ENCODE results near the gene RARB.

RARB gene

DNA sequence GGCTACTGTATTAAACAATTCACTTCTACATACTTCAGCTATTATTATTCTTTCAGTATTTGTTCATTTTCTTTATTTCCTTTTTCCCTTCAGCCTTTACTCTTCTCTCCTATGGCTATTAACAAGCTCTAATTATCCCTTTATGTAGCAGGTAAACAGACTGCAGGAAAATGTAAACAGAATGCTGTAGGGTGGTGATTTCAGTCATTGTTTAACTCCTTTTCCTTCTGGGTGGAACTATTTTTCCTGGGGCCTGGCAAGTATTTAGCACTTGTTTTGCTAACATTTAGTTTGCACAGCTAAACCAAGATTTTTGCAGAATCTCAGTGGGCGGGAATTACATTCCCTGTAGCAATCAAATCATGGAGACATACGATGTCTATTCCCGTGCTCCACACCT lies 14.4 kb downstream of the RARB start:
- ATAC-seq = no peak
- TF ChIP-seq RARB (CRISPR knock-in tag; IDR thresholded peaks at IDR 0.05) = no peak

DNA sequence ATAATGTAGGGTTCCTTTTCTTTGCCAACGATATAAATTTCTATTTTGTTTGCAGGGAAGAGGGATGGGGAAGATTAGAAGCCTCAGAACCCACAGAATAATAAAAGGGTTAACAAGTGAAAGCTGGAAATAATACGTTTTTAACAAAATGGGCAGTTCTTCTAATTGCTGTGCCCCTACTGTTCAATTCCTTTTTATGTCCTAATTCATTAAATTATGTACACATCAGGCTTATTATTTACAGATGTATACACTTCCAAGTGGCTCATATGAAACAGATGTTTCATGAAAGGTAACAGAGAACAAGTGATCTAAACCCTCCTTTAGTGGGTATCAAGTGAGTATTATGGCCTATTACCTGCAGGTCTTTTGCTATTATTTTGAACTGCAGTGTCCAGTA lies 16.2 kb downstream of the RARB start:
- peak; percentile 42 for ATAC-seq
- TF ChIP-seq GLIS3 (CRISPR knock-in tag; IDR thresholded peaks at IDR 0.05) = no peak
- TF ChIP-seq ARNTL (CRISPR knock-in tag; IDR thresholded peaks at IDR 0.05; ENCODE audit: borderline replicate concordance, low read depth) = no peak
- TF ChIP-seq ZNF70 (CRISPR knock-in tag; IDR thresholded peaks at IDR 0.05) = no peak; the same call in 1 of the 2 replicates
- no peak for TF ChIP-seq ZFP30 (CRISPR knock-in tag; IDR thresholded peaks at IDR 0.05)
- TF ChIP-seq, protein P1, sequence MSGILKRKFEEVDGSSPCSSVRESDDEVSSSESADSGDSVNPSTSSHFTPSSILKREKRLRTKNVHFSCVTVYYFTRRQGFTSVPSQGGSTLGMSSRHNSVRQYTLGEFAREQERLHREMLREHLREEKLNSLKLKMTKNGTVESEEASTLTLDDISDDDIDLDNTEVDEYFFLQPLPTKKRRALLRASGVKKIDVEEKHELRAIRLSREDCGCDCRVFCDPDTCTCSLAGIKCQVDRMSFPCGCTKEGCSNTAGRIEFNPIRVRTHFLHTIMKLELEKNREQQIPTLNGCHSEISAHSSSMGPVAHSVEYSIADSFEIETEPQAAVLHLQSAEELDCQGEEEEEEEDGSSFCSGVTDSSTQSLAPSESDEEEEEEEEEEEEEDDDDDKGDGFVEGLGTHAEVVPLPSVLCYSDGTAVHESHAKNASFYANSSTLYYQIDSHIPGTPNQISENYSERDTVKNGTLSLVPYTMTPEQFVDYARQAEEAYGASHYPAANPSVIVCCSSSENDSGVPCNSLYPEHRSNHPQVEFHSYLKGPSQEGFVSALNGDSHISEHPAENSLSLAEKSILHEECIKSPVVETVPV (CRISPR knock-in tag; IDR thresholded peaks at IDR 0.05) = no peak
- TF ChIP-seq RARB (CRISPR knock-in tag; IDR thresholded peaks at IDR 0.05) = no peak
- no peak for TF ChIP-seq PPARA (CRISPR knock-in tag; IDR thresholded peaks at IDR 0.05; ENCODE audit: borderline replicate concordance)
- TF ChIP-seq, protein P2, sequence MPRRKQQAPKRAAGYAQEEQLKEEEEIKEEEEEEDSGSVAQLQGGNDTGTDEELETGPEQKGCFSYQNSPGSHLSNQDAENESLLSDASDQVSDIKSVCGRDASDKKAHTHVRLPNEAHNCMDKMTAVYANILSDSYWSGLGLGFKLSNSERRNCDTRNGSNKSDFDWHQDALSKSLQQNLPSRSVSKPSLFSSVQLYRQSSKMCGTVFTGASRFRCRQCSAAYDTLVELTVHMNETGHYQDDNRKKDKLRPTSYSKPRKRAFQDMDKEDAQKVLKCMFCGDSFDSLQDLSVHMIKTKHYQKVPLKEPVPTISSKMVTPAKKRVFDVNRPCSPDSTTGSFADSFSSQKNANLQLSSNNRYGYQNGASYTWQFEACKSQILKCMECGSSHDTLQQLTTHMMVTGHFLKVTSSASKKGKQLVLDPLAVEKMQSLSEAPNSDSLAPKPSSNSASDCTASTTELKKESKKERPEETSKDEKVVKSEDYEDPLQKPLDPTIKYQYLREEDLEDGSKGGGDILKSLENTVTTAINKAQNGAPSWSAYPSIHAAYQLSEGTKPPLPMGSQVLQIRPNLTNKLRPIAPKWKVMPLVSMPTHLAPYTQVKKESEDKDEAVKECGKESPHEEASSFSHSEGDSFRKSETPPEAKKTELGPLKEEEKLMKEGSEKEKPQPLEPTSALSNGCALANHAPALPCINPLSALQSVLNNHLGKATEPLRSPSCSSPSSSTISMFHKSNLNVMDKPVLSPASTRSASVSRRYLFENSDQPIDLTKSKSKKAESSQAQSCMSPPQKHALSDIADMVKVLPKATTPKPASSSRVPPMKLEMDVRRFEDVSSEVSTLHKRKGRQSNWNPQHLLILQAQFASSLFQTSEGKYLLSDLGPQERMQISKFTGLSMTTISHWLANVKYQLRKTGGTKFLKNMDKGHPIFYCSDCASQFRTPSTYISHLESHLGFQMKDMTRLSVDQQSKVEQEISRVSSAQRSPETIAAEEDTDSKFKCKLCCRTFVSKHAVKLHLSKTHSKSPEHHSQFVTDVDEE (CRISPR knock-in tag; IDR thresholded peaks at IDR 0.05) = no peak
- peak; percentile 62; the same call in 1 of the 2 replicates for TF ChIP-seq TCF4 (CRISPR knock-in tag; IDR thresholded peaks at IDR 0.05; ENCODE audit: borderline replicate concordance)

DNA sequence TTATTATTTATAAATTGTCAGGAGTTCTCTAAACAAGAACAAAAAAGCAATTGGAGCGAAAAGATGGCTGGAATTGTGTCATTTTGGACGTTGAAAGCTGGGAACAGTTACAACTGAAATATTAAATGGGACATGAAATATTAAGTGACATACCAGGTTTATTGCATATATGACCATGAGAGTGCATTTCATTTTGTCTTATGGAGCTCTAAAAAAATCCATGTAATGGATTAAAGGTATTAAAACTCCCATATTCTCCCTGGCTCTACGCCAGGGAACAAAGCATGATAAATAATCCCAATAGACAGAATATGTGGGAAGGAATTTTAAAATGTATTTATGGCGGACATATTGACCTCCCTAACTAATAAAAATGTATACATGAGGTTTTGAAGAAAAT lies 17.7 kb downstream of the RARB start:
- TF ChIP-seq TCF4 (CRISPR knock-in tag; IDR thresholded peaks at IDR 0.05; ENCODE audit: borderline replicate concordance) = no peak
- TF ChIP-seq, protein P3, sequence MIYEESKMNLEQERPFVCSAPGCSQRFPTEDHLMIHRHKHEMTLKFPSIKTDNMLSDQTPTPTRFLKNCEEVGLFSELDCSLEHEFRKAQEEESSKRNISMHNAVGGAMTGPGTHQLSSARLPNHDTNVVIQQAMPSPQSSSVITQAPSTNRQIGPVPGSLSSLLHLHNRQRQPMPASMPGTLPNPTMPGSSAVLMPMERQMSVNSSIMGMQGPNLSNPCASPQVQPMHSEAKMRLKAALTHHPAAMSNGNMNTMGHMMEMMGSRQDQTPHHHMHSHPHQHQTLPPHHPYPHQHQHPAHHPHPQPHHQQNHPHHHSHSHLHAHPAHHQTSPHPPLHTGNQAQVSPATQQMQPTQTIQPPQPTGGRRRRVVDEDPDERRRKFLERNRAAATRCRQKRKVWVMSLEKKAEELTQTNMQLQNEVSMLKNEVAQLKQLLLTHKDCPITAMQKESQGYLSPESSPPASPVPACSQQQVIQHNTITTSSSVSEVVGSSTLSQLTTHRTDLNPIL (CRISPR knock-in tag; IDR thresholded peaks at IDR 0.05; ENCODE audit: low read depth) = no peak
- TF ChIP-seq, protein P4, sequence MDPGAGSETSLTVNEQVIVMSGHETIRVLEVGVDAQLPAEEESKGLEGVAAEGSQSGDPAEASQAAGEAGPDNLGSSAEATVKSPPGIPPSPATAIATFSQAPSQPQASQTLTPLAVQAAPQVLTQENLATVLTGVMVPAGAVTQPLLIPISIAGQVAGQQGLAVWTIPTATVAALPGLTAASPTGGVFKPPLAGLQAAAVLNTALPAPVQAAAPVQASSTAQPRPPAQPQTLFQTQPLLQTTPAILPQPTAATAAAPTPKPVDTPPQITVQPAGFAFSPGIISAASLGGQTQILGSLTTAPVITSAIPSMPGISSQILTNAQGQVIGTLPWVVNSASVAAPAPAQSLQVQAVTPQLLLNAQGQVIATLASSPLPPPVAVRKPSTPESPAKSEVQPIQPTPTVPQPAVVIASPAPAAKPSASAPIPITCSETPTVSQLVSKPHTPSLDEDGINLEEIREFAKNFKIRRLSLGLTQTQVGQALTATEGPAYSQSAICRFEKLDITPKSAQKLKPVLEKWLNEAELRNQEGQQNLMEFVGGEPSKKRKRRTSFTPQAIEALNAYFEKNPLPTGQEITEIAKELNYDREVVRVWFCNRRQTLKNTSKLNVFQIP (CRISPR knock-in tag; IDR thresholded peaks at IDR 0.05; ENCODE audit: borderline replicate concordance, low read depth) = no peak
- TF ChIP-seq CSDC2 (CRISPR knock-in tag; IDR thresholded peaks at IDR 0.05) = no peak
- no peak for TF ChIP-seq TOX (CRISPR knock-in tag; IDR thresholded peaks at IDR 0.05; ENCODE audit: borderline replicate concordance)
- no peak for TF ChIP-seq ZFP30 (CRISPR knock-in tag; IDR thresholded peaks at IDR 0.05)
- no peak for TF ChIP-seq SNAI2 (CRISPR knock-in tag; IDR thresholded peaks at IDR 0.05)
- no peak for TF ChIP-seq ARNTL (CRISPR knock-in tag; IDR thresholded peaks at IDR 0.05; ENCODE audit: borderline replicate concordance, low read depth)
- no peak for TF ChIP-seq PPARA (CRISPR knock-in tag; IDR thresholded peaks at IDR 0.05; ENCODE audit: borderline replicate concordance)
- no peak for ATAC-seq

DNA sequence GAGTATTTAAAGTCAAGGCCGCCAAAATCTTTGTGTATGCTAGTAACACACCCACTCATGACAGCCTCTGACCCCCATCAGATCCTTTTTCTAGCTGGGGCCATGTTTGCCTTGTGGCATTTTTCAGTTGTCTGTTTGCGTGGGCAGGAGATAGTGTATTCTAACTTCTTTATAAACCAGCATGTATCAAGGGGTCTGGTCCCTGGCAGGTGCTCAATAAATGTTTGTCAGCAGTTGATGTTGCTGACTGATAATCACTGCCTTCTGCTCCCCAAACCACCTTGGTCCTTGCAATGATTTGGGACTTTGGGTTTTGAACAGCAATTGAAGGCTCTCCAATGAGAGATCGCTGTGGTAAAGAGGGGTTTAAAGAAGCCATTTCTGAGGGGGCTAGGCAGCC lies 19.2 kb downstream of the RARB start:
- ATAC-seq = no peak
- TF ChIP-seq ARNTL (CRISPR knock-in tag; IDR thresholded peaks at IDR 0.05; ENCODE audit: borderline replicate concordance, low read depth) (no peak), PPARA (CRISPR knock-in tag; IDR thresholded peaks at IDR 0.05; ENCODE audit: borderline replicate concordance) (no peak), SNAI2 (CRISPR knock-in tag; IDR thresholded peaks at IDR 0.05) (no peak), ZNF70 (CRISPR knock-in tag; IDR thresholded peaks at IDR 0.05) (no peak), TCF4 (CRISPR knock-in tag; IDR thresholded peaks at IDR 0.05; ENCODE audit: borderline replicate concordance) (no peak), TOX (CRISPR knock-in tag; IDR thresholded peaks at IDR 0.05; ENCODE audit: borderline replicate concordance) (no peak), RARB (CRISPR knock-in tag; IDR thresholded peaks at IDR 0.05) (no peak), ZC3H10 (CRISPR knock-in tag; IDR thresholded peaks at IDR 0.05) (no peak), GLIS3 (CRISPR knock-in tag; IDR thresholded peaks at IDR 0.05) (no peak), ZNF565 (CRISPR knock-in tag; conservative IDR thresholded peaks at IDR 0.05; ENCODE audit: low read depth) (no peak), CSDC2 (CRISPR knock-in tag; IDR thresholded peaks at IDR 0.05) (no peak), OSR1 (CRISPR knock-in tag; IDR thresholded peaks at IDR 0.05) (no peak), ESRRG (CRISPR knock-in tag; IDR thresholded peaks at IDR 0.05) (no peak), ZFP30 (CRISPR knock-in tag; IDR thresholded peaks at IDR 0.05) (no peak)
- TF ChIP-seq, protein P2 (CRISPR knock-in tag; IDR thresholded peaks at IDR 0.05) = no peak
- TF ChIP-seq, protein P1 (CRISPR knock-in tag; IDR thresholded peaks at IDR 0.05) = no peak
- TF ChIP-seq, protein P3 (CRISPR knock-in tag; IDR thresholded peaks at IDR 0.05; ENCODE audit: low read depth) = no peak

All from SK-N-SH treated with all-trans-retinoic acid at 6 μM for 48 hours (cell line).